ENCODE measurements around the gene GALNTL6.

DNA sequence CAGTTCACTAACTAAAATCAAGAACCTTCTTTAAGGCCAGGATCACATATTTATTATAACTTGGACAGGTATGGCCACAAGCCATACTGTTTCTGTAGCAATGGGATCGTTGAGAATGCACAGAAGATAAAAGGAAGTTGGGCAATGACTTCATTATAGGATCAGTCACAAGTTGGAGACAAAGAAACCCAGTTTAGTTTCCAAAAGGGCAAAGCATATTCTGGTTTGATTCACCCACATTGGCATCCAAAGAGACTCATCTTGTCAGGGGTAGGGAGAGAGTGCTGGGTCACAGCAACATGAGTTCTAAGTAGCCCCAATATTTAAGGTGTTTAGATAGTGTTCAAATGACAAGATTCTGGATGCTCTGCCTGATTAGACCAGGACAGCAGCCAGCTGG is 1038.3 kb downstream of the GALNTL6 start:
- TF ChIP-seq POLR2AphosphoS5 (IDR thresholded peaks at IDR 0.05) (no peak), POLR2A (IDR thresholded peaks at IDR 0.05) (no peak)
- TF ChIP-seq, protein P1, sequence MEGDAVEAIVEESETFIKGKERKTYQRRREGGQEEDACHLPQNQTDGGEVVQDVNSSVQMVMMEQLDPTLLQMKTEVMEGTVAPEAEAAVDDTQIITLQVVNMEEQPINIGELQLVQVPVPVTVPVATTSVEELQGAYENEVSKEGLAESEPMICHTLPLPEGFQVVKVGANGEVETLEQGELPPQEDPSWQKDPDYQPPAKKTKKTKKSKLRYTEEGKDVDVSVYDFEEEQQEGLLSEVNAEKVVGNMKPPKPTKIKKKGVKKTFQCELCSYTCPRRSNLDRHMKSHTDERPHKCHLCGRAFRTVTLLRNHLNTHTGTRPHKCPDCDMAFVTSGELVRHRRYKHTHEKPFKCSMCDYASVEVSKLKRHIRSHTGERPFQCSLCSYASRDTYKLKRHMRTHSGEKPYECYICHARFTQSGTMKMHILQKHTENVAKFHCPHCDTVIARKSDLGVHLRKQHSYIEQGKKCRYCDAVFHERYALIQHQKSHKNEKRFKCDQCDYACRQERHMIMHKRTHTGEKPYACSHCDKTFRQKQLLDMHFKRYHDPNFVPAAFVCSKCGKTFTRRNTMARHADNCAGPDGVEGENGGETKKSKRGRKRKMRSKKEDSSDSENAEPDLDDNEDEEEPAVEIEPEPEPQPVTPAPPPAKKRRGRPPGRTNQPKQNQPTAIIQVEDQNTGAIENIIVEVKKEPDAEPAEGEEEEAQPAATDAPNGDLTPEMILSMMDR (IDR thresholded peaks at IDR 0.05), result no peak

Measured in stomach (tissue), 4 donors.